ENCODE results near the gene MACF1.

GRCh38 chr1:39453603-39454002 lies 249.1 kb downstream of the MACF1 start:
- TF ChIP-seq CTCF (IDR thresholded peaks at IDR 0.05): no peak
- no peak for TF ChIP-seq POLR2A (IDR thresholded peaks at IDR 0.05)
- TF ChIP-seq POLR2AphosphoS5 (IDR thresholded peaks at IDR 0.05): no peak
